ENCODE data around the gene SIAH2.

- TF ChIP-seq USF2 (IDR thresholded peaks at IDR 0.05; ENCODE audit: low read length) (no peak), RAD21 (IDR thresholded peaks at IDR 0.05 in 1 of 2, conservative IDR thresholded peaks at IDR 0.05 in 1 of 2; ENCODE audit: low read depth in 2 of 2, low read length in 2 of 2) (no peak), CEBPB (IDR thresholded peaks at IDR 0.05; ENCODE audit: low read depth, low read length) (no peak)
Observed at GRCh38 chr3:150757364-150757763, 5.6 kb downstream of the SIAH2 start.
